NCI-H1092 treated with DMSO at 0.1 percent for 48 hours (cell line): ENCODE data around the gene ATP2A3.

ENCODE experiments used
- DNase-seq: peaks from one replicate; lab custom pipeline; 2025; lab: John Stamatoyannopoulos, UW

ATP2A3 gene

GRCh38 chr17:3890082-3890877, 74.0 kb downstream of the ATP2A3 start:
- DNase-seq = peak; percentile 76

- no peak for DNase-seq
Measured at GRCh38 chr17:3889325-3890012, 74.8 kb downstream of the ATP2A3 start.

GRCh38 chr17:3888343-3889171, 75.7 kb downstream of the ATP2A3 start:
- DNase-seq = peak; percentile 79

- no peak for DNase-seq
Measured at GRCh38 chr17:3887804-3888203, 76.4 kb downstream of the ATP2A3 start.

- no peak for DNase-seq
Measured at GRCh38 chr17:3887394-3887793, 76.8 kb downstream of the ATP2A3 start.

- DNase-seq = no peak
Measured at GRCh38 chr17:3886776-3887175, 77.5 kb downstream of the ATP2A3 start.

- no peak for DNase-seq
Measured at GRCh38 chr17:3885970-3886369, 78.3 kb downstream of the ATP2A3 start.

GRCh38 chr17:3885271-3885670, 79.0 kb downstream of the ATP2A3 start:
- DNase-seq = no peak

GRCh38 chr17:3884188-3884587, 80.0 kb downstream of the ATP2A3 start:
- DNase-seq = no peak

- DNase-seq = no peak
Measured at GRCh38 chr17:3882276-3882675, 82.0 kb downstream of the ATP2A3 start.

- no peak for DNase-seq
Measured at GRCh38 chr17:3880983-3881382, 83.3 kb downstream of the ATP2A3 start.

GRCh38 chr17:3879591-3880417, 84.4 kb downstream of the ATP2A3 start:
- DNase-seq = no peak

GRCh38 chr17:3879186-3879585, 85.1 kb downstream of the ATP2A3 start:
- peak; percentile 78 for DNase-seq

GRCh38 chr17:3877220-3877619, 87.0 kb downstream of the ATP2A3 start:
- no peak for DNase-seq

- no peak for DNase-seq
Measured at GRCh38 chr17:3875317-3875716, 88.9 kb downstream of the ATP2A3 start.
